K562 (cell line): ENCODE measurements around the gene SLC6A9. TPM values are rescaled to one million over a fixed set of nuclear protein-coding genes. Genes with fewer than 3 reads are reported as not detected.

Experiments
- ATAC-seq: fragments of 200-7000 bp; cut with Tn5 transposase; 3 replicates; pipeline ENCODE4 v1.9.1; 2020; ENCODE audit warnings: moderate library complexity
- BruUV-seq: library from RNA; stranded (reverse); fragments of 400-500 nt; replicated peaks from 2 replicates; lab custom pipeline; 2021; lab: Mats Ljungman, UMichigan
- CTCF ChIA-PET: fragments of 300-600 bp; formaldehyde crosslinking; extraction: SDS; loops from one replicate; lab custom pipeline; 2021; ENCODE audit warnings: low intra/inter-chr PET ratio; lab: Yijun Ruan, JAX
- POLR2A ChIA-PET: fragments of 300-600, 350-650 bp; sonication (Branson Sonifier 250); formaldehyde crosslinking; extraction: SDS; loops from one replicate; lab custom pipeline; 2021; ENCODE audit warnings: antibody characterized with exemption, inconsistent platforms; lab: Yijun Ruan, JAX
- DNase-seq, 4 experiments: peaks; one replicate each; pipeline versions ENCODE4 v3.0.0 to v3.0.0-alpha.2; 2011 to 2018; ENCODE audit warnings: low spot score in 3 of 4, mixed read lengths in 3 of 4; ENCODE audit errors: extremely low read depth in 1 of 4
- FAIRE-seq: peaks from 2 replicates; lab custom pipeline; 2011; peaks lifted over from hg19 to GRCh38; lab: Jason Lieb, UNC
- H2AFZ ChIP-seq: 2 replicates; pipeline ENCODE4 v1.6.0; 2011; ENCODE audit warnings: low read depth, low read length, control low read depth, inconsistent platforms
- H3K27ac ChIP-seq: fragments of 200-600 bp; 3 replicates; pipeline ENCODE4 v1.8.0; 2011; ENCODE audit warnings: low read depth, mild to moderate bottlenecking, control low read depth, inconsistent platforms, low read length, moderate library complexity, mixed read lengths; ENCODE audit errors: extremely low read depth
- H3K27me3 ChIP-seq, 2 experiments: fragments of 300-600 bp in 1 of 2; 2 replicates in 1 of 2; 3 replicates in 1 of 2; pipeline versions ENCODE4 v1.6.0 to v1.8.0; 2011; ENCODE audit warnings: inconsistent platforms in 2 of 2, low read length in 2 of 2, mild to moderate bottlenecking in 1 of 2, mixed read lengths in 1 of 2, moderate library complexity in 1 of 2; ENCODE audit not compliant: control insufficient read depth in 2 of 2, insufficient read depth in 2 of 2
- H3K36me3 ChIP-seq: fragments of 300-600 bp; 3 replicates; pipeline ENCODE4 v1.8.0; 2011; ENCODE audit warnings: mild to moderate bottlenecking, low read length, inconsistent platforms; ENCODE audit not compliant: control insufficient read depth, insufficient read depth
- H3K4me1 ChIP-seq, 2 experiments: fragments of 200-600 bp in 1 of 2; replicated peaks in 1 of 2; 2 replicates in 1 of 2; 3 replicates in 1 of 2; pipeline versions ENCODE4 v1.5.1 to v1.8.0; 2011; ENCODE audit warnings: inconsistent platforms in 2 of 2, low read length in 2 of 2, mild to moderate bottlenecking in 1 of 2, mixed read lengths in 1 of 2, moderate library complexity in 1 of 2; ENCODE audit not compliant: control insufficient read depth in 2 of 2, insufficient read depth in 2 of 2
- H3K4me2 ChIP-seq: 2 replicates; pipeline ENCODE4 v1.6.1; 2011; ENCODE audit warnings: low read length, control low read depth, inconsistent platforms, mixed read lengths; ENCODE audit not compliant: insufficient read depth
- H3K4me3 ChIP-seq: fragments of 200-600 bp; sonication (generic), shearing (Covaris generic); 2 replicates; pipeline ENCODE4 v1.5.1; 2016; ENCODE audit warnings: control low read depth, inconsistent platforms
- H3K79me2 ChIP-seq: fragments of 200-600 bp; 3 replicates; pipeline ENCODE4 v1.8.0; 2011; ENCODE audit warnings: low read length, inconsistent platforms; ENCODE audit not compliant: control insufficient read depth, insufficient read depth
- H3K9ac ChIP-seq, 2 experiments: 2 replicates each; pipeline versions ENCODE4 v1.6.0 to v1.6.1; 2011; ENCODE audit warnings: low read depth in 2 of 2, low read length in 2 of 2, control low read depth in 1 of 2, inconsistent platforms in 1 of 2, mild to moderate bottlenecking in 1 of 2, mixed read lengths in 1 of 2; ENCODE audit not compliant: insufficient read depth in 1 of 2
- H3K9me1 ChIP-seq: one replicate; pipeline ENCODE4 v1.6.0; 2011; ENCODE audit warnings: inconsistent platforms, mild to moderate bottlenecking, low read length, moderate library complexity; ENCODE audit not compliant: control insufficient read depth, insufficient read depth
- H3K9me3 ChIP-seq: replicated peaks from 2 replicates; pipeline ENCODE4 v1.5.1; 2011; ENCODE audit warnings: low read depth, low read length, inconsistent platforms; ENCODE audit not compliant: control insufficient read depth, insufficient read depth
- H4K20me1 ChIP-seq: replicated peaks from 2 replicates; pipeline ENCODE4 v1.6.1; 2011; ENCODE audit warnings: low read length, inconsistent platforms, mixed read lengths; ENCODE audit not compliant: control insufficient read depth, insufficient read depth
- AFF4 ChIP-seq: sonication (generic); formaldehyde crosslinking; IDR thresholded peaks from 2 replicates; pipeline ENCODE4 v1.8.0; 2023; ENCODE audit warnings: mild to moderate bottlenecking, missing genetic modification reagents
- ARID3B ChIP-seq: fragments of 250-450 bp; sonication (Bioruptor Pico); IDR thresholded peaks from 2 replicates; pipeline ENCODE4 v1.4.0; 2020; ENCODE audit warnings: borderline replicate concordance
- EP300 ChIP-seq: IDR thresholded peaks from 2 replicates; pipeline ENCODE4 v1.6.1; 2012; ENCODE audit warnings: low read length, improper control_type of control experiment
- MBD2 ChIP-seq: sonication (generic); IDR thresholded peaks from 2 replicates; pipeline ENCODE4 v1.6.1; 2016; ENCODE audit warnings: low read depth, borderline replicate concordance
- RAD21 ChIP-seq, 2 experiments: fragments of 250-450 bp in 1 of 2; fragments of 450-650 bp in 1 of 2; sonication (Bioruptor Pico) in 1 of 2; formaldehyde crosslinking in 1 of 2; IDR thresholded peaks in 1 of 2; conservative IDR thresholded peaks in 1 of 2; 2 replicates each; pipeline versions ENCODE4 v1.4.0 to v1.8.0; 2020 to 2022; ENCODE audit warnings: mild to moderate bottlenecking in 2 of 2, moderate library complexity in 1 of 2
- UBTF ChIP-seq, 2 experiments: IDR thresholded peaks; 2 replicates each; pipeline ENCODE4 v1.6.1; 2012; ENCODE audit warnings: improper control_type of control experiment in 2 of 2, low read depth in 2 of 2, low read length in 2 of 2, borderline replicate concordance in 1 of 2
- ZBTB7A ChIP-seq: IDR thresholded peaks from 2 replicates; pipeline ENCODE4 v1.6.1; 2011; ENCODE audit warnings: low read depth, mild to moderate bottlenecking, low read length, moderate library complexity, borderline replicate concordance; ENCODE audit not compliant: control insufficient read depth
- WGBS: fragments of 100-300 bp; shearing (Covaris generic); methylation state at CpG from one replicate; pipeline ENCODE4 v1.1.6; 2016; ENCODE audit warnings: low coverage, mixed read lengths; ENCODE audit not compliant: insufficient coverage; ENCODE audit errors: missing lambda C conversion rate; 5-methylcytosine and 5-hydroxymethylcytosine counted together
- in situ Hi-C: fragments of 300-500 bp; cut with MboI; formaldehyde crosslinking; loops from 4 replicates; pipeline ENCODE4 v1.15.0; 2018; ENCODE audit warnings: inconsistent platforms, mixed read lengths
- intact Hi-C: fragments of 100-400 bp; cut with micrococcal nuclease; formaldehyde crosslinking; loops from 2 replicates; pipeline ENCODE4 v1.14.2; 2022
- polyA plus RNA-seq, 8 experiments: library from polyadenylated mRNA; depleted of rRNA in 4 of 8; stranded (reverse) in 5 of 8; unstranded in 3 of 8; fragments of >200 nt; fragmentation: Nextera tagmentation in 2 of 8; fragmentation: Illumina TruSeq in 1 of 8; extraction: Ambion mirVana in 2 of 8; extraction: Trizol in 1 of 8; gene quantifications; 2 replicates each; pipeline versions ENCODE4 v1.2.1 to v1.2.3, GENCODE V29; 2011 to 2014; ENCODE audit warnings: inconsistent platforms in 1 of 8, missing spikeins in 1 of 8
- total RNA-seq, 7 experiments: library from RNA; depleted of rRNA in 6 of 7; stranded (reverse); fragments of >200 nt in 6 of 7; fragmentation: Illumina TruSeq in 2 of 7; extraction: Trizol in 2 of 7; gene quantifications; 2 replicates each; pipeline versions ENCODE4 v1.2.1 to v1.2.3, GENCODE V29; 2011 to 2021; ENCODE audit warnings: low replicate concordance in 1 of 7

Gene SLC6A9
- total and polyA plus RNA-seq, 9 of the 15 experiments (the other 6 are each of a cell fraction or from before 2014, with no cell fraction given): 0.17 to 18.7 (median 2.9) TPM

GRCh38 chr1:43990271-43991199 is 40.7 kb downstream of the SLC6A9 start:
- POLR2A ChIA-PET: interaction anchor here (0.8 to 3.8 kb wide), 9 partner anchors 9 to 58 kb away, joined by 3 to 16 read pairs (median 4); partner anchors contain the start of gene IPO13
- BruUV-seq: no TSS peak
- TF ChIP-seq AFF4 (CRISPR knock-in tag) (0 out of 2 replicates have a peak, but pooled peaks have one; percentile 27), UBTF (IDR thresholded peaks at IDR 0.05; ENCODE audit: borderline replicate concordance in 1 of 2, low read depth in 2 of 2, low read length in 2 of 2) (no peak), RAD21 (CRISPR knock-in tag; conservative IDR thresholded peaks at IDR 0.05 in 1 of 2, IDR thresholded peaks at IDR 0.05 in 1 of 2) (peak in 1 of 2 experiments; percentile 22; a peak in 1 of 4 replicates), ZBTB7A (peak; percentile 59), EP300 (0 out of 2 replicates have a peak, but pooled peaks have one; percentile 0), ARID3B (no peak), MBD2 (0 out of 2 replicates have a peak, but pooled peaks have one; percentile 9)

More at GRCh38 chr1:43990271-43991199, 40.7 kb downstream of the SLC6A9 start:
- 67% methylated on average over 18 of the region's 19 CpGs for WGBS
- no peaks in the 10 kb centered on the region for H3K9me3 ChIP-seq
- peaks cover 15 to 35% of the 10 kb centered on the region in 2 experiments; a peak in 4 of 5 replicates for H3K4me1 ChIP-seq
- H3K79me2 ChIP-seq: no peaks in the 10 kb centered on the region
- peaks cover 20% of the 10 kb centered on the region; the same call in 2 of the 3 replicates for H3K36me3 ChIP-seq
- FAIRE-seq: no peak
- no peaks in the 10 kb centered on the region for H3K9me1 ChIP-seq
- peak overlapping the region; percentile 96 for H2AFZ ChIP-seq
- peak overlapping the region; percentile 51 for H3K27ac ChIP-seq
- in situ Hi-C loops (no loop called here), intact Hi-C loops (loop anchor here (2.0 to 10.0 kb wide), 3 partner anchors 16 to 304 kb away; partner anchors contain the start of gene ATP6V0B)
- no peaks in the 10 kb centered on the region for H3K27me3 ChIP-seq
- peak overlapping the region; percentile 74 for H3K4me3 ChIP-seq
- peak; percentile 42 to 53 (median 50) for DNase-seq
- no peaks in the 10 kb centered on the region for H4K20me1 ChIP-seq
- peak overlapping the region; percentile 65 to 95 for H3K9ac ChIP-seq
- no peak for ATAC-seq
- CTCF ChIA-PET: interaction anchor here (0.7 kb wide), 1 partner anchor 202 kb away, joined by 5 read pairs; no protein-coding TSS in a partner anchor
- peak overlapping the region; percentile 81 for H3K4me2 ChIP-seq
